K562 (cell line): ENCODE results near the gene CTBP2. TPM values are rescaled to one million over a fixed set of nuclear protein-coding genes. Genes with fewer than 3 reads are reported as not detected.

Experiments
- ATAC-seq: fragments of 200-7000 bp; cut with Tn5 transposase; 3 replicates; pipeline ENCODE4 v1.9.1; 2020; ENCODE audit warnings: moderate library complexity
- BruUV-seq: library from RNA; stranded (reverse); fragments of 400-500 nt; replicated peaks from 2 replicates; lab custom pipeline; 2021; lab: Mats Ljungman, UMichigan
- CTCF ChIA-PET: fragments of 300-600 bp; formaldehyde crosslinking; extraction: SDS; loops from one replicate; lab custom pipeline; 2021; ENCODE audit warnings: low intra/inter-chr PET ratio; lab: Yijun Ruan, JAX
- POLR2A ChIA-PET: fragments of 300-600, 350-650 bp; sonication (Branson Sonifier 250); formaldehyde crosslinking; extraction: SDS; loops from one replicate; lab custom pipeline; 2021; ENCODE audit warnings: antibody characterized with exemption, inconsistent platforms; lab: Yijun Ruan, JAX
- DNase-seq, 4 experiments: peaks; one replicate each; pipeline versions ENCODE4 v3.0.0 to v3.0.0-alpha.2; 2011 to 2018; ENCODE audit warnings: low spot score in 3 of 4, mixed read lengths in 3 of 4; ENCODE audit errors: extremely low read depth in 1 of 4
- FAIRE-seq: peaks from 2 replicates; lab custom pipeline; 2011; peaks lifted over from hg19 to GRCh38; lab: Jason Lieb, UNC
- H2AFZ ChIP-seq: 2 replicates; pipeline ENCODE4 v1.6.0; 2011; ENCODE audit warnings: low read depth, low read length, control low read depth, inconsistent platforms
- H3K27ac ChIP-seq: fragments of 200-600 bp; 3 replicates; pipeline ENCODE4 v1.8.0; 2011; ENCODE audit warnings: low read depth, mild to moderate bottlenecking, control low read depth, inconsistent platforms, low read length, moderate library complexity, mixed read lengths; ENCODE audit errors: extremely low read depth
- H3K27me3 ChIP-seq, 2 experiments: fragments of 300-600 bp in 1 of 2; 2 replicates in 1 of 2; 3 replicates in 1 of 2; pipeline versions ENCODE4 v1.6.0 to v1.8.0; 2011; ENCODE audit warnings: inconsistent platforms in 2 of 2, low read length in 2 of 2, mild to moderate bottlenecking in 1 of 2, mixed read lengths in 1 of 2, moderate library complexity in 1 of 2; ENCODE audit not compliant: control insufficient read depth in 2 of 2, insufficient read depth in 2 of 2
- H3K36me3 ChIP-seq: fragments of 300-600 bp; 3 replicates; pipeline ENCODE4 v1.8.0; 2011; ENCODE audit warnings: mild to moderate bottlenecking, low read length, inconsistent platforms; ENCODE audit not compliant: control insufficient read depth, insufficient read depth
- H3K4me1 ChIP-seq, 2 experiments: fragments of 200-600 bp in 1 of 2; replicated peaks in 1 of 2; 2 replicates in 1 of 2; 3 replicates in 1 of 2; pipeline versions ENCODE4 v1.5.1 to v1.8.0; 2011; ENCODE audit warnings: inconsistent platforms in 2 of 2, low read length in 2 of 2, mild to moderate bottlenecking in 1 of 2, mixed read lengths in 1 of 2, moderate library complexity in 1 of 2; ENCODE audit not compliant: control insufficient read depth in 2 of 2, insufficient read depth in 2 of 2
- H3K4me2 ChIP-seq: 2 replicates; pipeline ENCODE4 v1.6.1; 2011; ENCODE audit warnings: low read length, control low read depth, inconsistent platforms, mixed read lengths; ENCODE audit not compliant: insufficient read depth
- H3K4me3 ChIP-seq: fragments of 200-600 bp; sonication (generic), shearing (Covaris generic); 2 replicates; pipeline ENCODE4 v1.5.1; 2016; ENCODE audit warnings: control low read depth, inconsistent platforms
- H3K79me2 ChIP-seq: fragments of 200-600 bp; 3 replicates; pipeline ENCODE4 v1.8.0; 2011; ENCODE audit warnings: low read length, inconsistent platforms; ENCODE audit not compliant: control insufficient read depth, insufficient read depth
- H3K9ac ChIP-seq, 2 experiments: 2 replicates each; pipeline versions ENCODE4 v1.6.0 to v1.6.1; 2011; ENCODE audit warnings: low read depth in 2 of 2, low read length in 2 of 2, control low read depth in 1 of 2, inconsistent platforms in 1 of 2, mild to moderate bottlenecking in 1 of 2, mixed read lengths in 1 of 2; ENCODE audit not compliant: insufficient read depth in 1 of 2
- H3K9me1 ChIP-seq: one replicate; pipeline ENCODE4 v1.6.0; 2011; ENCODE audit warnings: inconsistent platforms, mild to moderate bottlenecking, low read length, moderate library complexity; ENCODE audit not compliant: control insufficient read depth, insufficient read depth
- H3K9me3 ChIP-seq: replicated peaks from 2 replicates; pipeline ENCODE4 v1.5.1; 2011; ENCODE audit warnings: low read depth, low read length, inconsistent platforms; ENCODE audit not compliant: control insufficient read depth, insufficient read depth
- H4K20me1 ChIP-seq: replicated peaks from 2 replicates; pipeline ENCODE4 v1.6.1; 2011; ENCODE audit warnings: low read length, inconsistent platforms, mixed read lengths; ENCODE audit not compliant: control insufficient read depth, insufficient read depth
- CCNT2 ChIP-seq: IDR thresholded peaks from 2 replicates; pipeline ENCODE4 v1.6.1; 2011; ENCODE audit warnings: borderline replicate concordance, low read depth, mild to moderate bottlenecking, moderate library complexity, mixed read lengths, low read length; ENCODE audit not compliant: insufficient read length; ENCODE audit errors: extremely low read depth
- DPF2 ChIP-seq: fragments of 450-650 bp; IDR thresholded peaks from 2 replicates; pipeline ENCODE4 v1.6.1; 2016
- FOSL1 ChIP-seq: fragments of 200-800 bp; sonication (Bioruptor generic); conservative IDR thresholded peaks from 2 replicates; pipeline ENCODE4 v1.6.1; 2016; ENCODE audit warnings: missing genetic modification characterization, missing compliant biosample characterization
- IRF2 ChIP-seq: sonication (generic); formaldehyde crosslinking; IDR thresholded peaks from 2 replicates; pipeline ENCODE4 v1.8.1; 2022; ENCODE audit warnings: mild to moderate bottlenecking, missing genetic modification reagents
- POU5F1 ChIP-seq: fragments of 150-350 bp; IDR thresholded peaks from 2 replicates; pipeline ENCODE4 v1.6.1; 2014; ENCODE audit warnings: borderline replicate concordance, low read length, low read depth, mild to moderate bottlenecking; ENCODE audit not compliant: partially characterized antibody
- SIN3A ChIP-seq, 2 experiments: fragments of 150-350 bp in 1 of 2; IDR thresholded peaks; 2 replicates each; pipeline ENCODE4 v1.6.1; 2011 to 2016; ENCODE audit warnings: borderline replicate concordance in 2 of 2, low read depth in 2 of 2, low read length in 2 of 2, mild to moderate bottlenecking in 2 of 2, moderate library complexity in 2 of 2; ENCODE audit not compliant: control insufficient read depth in 1 of 2
- ZNF696 ChIP-seq: fragments of 250-450 bp; sonication (Bioruptor Pico); conservative IDR thresholded peaks from 2 replicates; pipeline ENCODE4 v1.4.0; 2020; ENCODE audit warnings: mild to moderate bottlenecking, moderate library complexity
- ZNF76 ChIP-seq: fragments of 250-450 bp; sonication (Bioruptor Pico); IDR thresholded peaks from 2 replicates; pipeline ENCODE4 v1.4.0; 2020; ENCODE audit warnings: mild to moderate bottlenecking, moderate library complexity, borderline replicate concordance
- WGBS: fragments of 100-300 bp; shearing (Covaris generic); methylation state at CpG from one replicate; pipeline ENCODE4 v1.1.6; 2016; ENCODE audit warnings: low coverage, mixed read lengths; ENCODE audit not compliant: insufficient coverage; ENCODE audit errors: missing lambda C conversion rate; 5-methylcytosine and 5-hydroxymethylcytosine counted together
- in situ Hi-C: fragments of 300-500 bp; cut with MboI; formaldehyde crosslinking; loops from 4 replicates; pipeline ENCODE4 v1.15.0; 2018; ENCODE audit warnings: inconsistent platforms, mixed read lengths
- intact Hi-C: fragments of 100-400 bp; cut with micrococcal nuclease; formaldehyde crosslinking; loops from 2 replicates; pipeline ENCODE4 v1.14.2; 2022
- polyA plus RNA-seq, 8 experiments: library from polyadenylated mRNA; depleted of rRNA in 4 of 8; stranded (reverse) in 5 of 8; unstranded in 3 of 8; fragments of >200 nt; fragmentation: Nextera tagmentation in 2 of 8; fragmentation: Illumina TruSeq in 1 of 8; extraction: Ambion mirVana in 2 of 8; extraction: Trizol in 1 of 8; gene quantifications; 2 replicates each; pipeline versions ENCODE4 v1.2.1 to v1.2.3, GENCODE V29; 2011 to 2014; ENCODE audit warnings: inconsistent platforms in 1 of 8, missing spikeins in 1 of 8
- total RNA-seq, 7 experiments: library from RNA; depleted of rRNA in 6 of 7; stranded (reverse); fragments of >200 nt in 6 of 7; fragmentation: Illumina TruSeq in 2 of 7; extraction: Trizol in 2 of 7; gene quantifications; 2 replicates each; pipeline versions ENCODE4 v1.2.1 to v1.2.3, GENCODE V29; 2011 to 2021; ENCODE audit warnings: low replicate concordance in 1 of 7
- TF ChIP-seq, protein P1 (sequence below): sonication (generic); IDR thresholded peaks from 2 replicates; pipeline ENCODE4 v1.6.1; 2016

Gene CTBP2
- total and polyA plus RNA-seq, 9 of the 15 experiments (the other 6 are each of a cell fraction or from before 2014, with no cell fraction given), result 1.3 to 8.8 (median 5.1) TPM

DNA sequence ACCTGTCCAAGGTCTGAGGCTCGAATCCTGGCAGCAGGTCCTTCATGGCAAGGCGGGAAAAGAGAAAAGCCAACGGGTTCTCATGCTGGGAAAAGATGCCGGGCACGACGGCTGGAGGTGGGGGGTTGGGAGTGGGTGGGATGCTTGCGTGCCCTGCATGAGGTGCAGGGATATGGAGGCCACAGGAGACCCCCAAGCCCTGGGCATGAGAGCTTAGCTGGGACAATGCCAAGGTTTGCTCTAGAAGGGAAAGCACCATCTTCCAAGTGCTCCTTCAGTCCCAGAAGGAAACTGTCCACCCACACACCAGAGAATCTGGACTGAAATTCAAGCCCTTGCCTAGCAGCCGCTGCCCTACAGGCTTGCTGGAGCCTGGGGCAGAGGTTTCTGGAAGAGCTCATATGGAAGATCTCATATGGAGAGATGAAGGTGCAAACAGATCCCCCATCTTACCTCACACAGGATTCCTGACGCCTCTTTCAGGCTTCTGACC lies 154.1 kb downstream of the CTBP2 start:
- no peak for ATAC-seq
- H3K4me2 ChIP-seq, result no peak overlapping the region
- ChIA-PET POLR2A (no interaction called here), CTCF (no interaction called here)
- WGBS, result no CpG with 5 or more reads among the region's 9 CpGs
- no peaks in the 10 kb centered on the region for H3K36me3 ChIP-seq
- intact Hi-C loops, result no loop called here
- no peak overlapping the region for H3K9ac ChIP-seq
- no peaks in the 10 kb centered on the region for H4K20me1 ChIP-seq
- TF ChIP-seq SIN3A (IDR thresholded peaks at IDR 0.05; ENCODE audit: borderline replicate concordance in 2 of 2, control insufficient read depth in 1 of 2, low read depth in 2 of 2, low read length in 2 of 2) (no peak), IRF2 (CRISPR knock-in tag) (no peak), ZNF76 (no peak), FOSL1 (tag) (no peak), DPF2 (no peak), ZNF696 (CRISPR knock-in tag) (no peak), POU5F1 (no peak), CCNT2 (no peak)
- TF ChIP-seq, protein P1, sequence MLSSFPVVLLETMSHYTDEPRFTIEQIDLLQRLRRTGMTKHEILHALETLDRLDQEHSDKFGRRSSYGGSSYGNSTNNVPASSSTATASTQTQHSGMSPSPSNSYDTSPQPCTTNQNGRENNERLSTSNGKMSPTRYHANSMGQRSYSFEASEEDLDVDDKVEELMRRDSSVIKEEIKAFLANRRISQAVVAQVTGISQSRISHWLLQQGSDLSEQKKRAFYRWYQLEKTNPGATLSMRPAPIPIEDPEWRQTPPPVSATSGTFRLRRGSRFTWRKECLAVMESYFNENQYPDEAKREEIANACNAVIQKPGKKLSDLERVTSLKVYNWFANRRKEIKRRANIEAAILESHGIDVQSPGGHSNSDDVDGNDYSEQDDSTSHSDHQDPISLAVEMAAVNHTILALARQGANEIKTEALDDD, result no peak
- H3K9me3 ChIP-seq, result no peaks in the 10 kb centered on the region
- BruUV-seq, result no TSS peak
- H3K9me1 ChIP-seq, result no peaks in the 10 kb centered on the region
- no peaks in the 10 kb centered on the region for H3K79me2 ChIP-seq
- no peak for DNase-seq
- H3K4me3 ChIP-seq, result no peak overlapping the region
- H3K4me1 ChIP-seq, result no peaks in the 10 kb centered on the region
- in situ Hi-C loops, result no loop called here
- no peak overlapping the region for H2AFZ ChIP-seq
- no peak overlapping the region for H3K27ac ChIP-seq
- H3K27me3 ChIP-seq, result no peaks in the 10 kb centered on the region
- no peak for FAIRE-seq
